Osteocyte (in vitro differentiated cells): ENCODE data around the gene TRMT112. TPM values are rescaled to one million over a fixed set of nuclear protein-coding genes. Genes with fewer than 3 reads are reported as not detected.

Experiments used
- DNase-seq: peaks from one replicate; pipeline ENCODE4 v3.0.0; 2021; ENCODE audit warnings: mixed read lengths; ENCODE audit not compliant: unreplicated experiment; ENCODE audit errors: extremely low spot score
- H3K27ac Mint-ChIP-seq: one replicate; pipeline ENCODE4 v1.8.0; 2021; ENCODE audit warnings: mild to moderate bottlenecking, mixed read lengths; ENCODE audit not compliant: unreplicated experiment
- H3K27me3 Mint-ChIP-seq: one replicate; pipeline ENCODE4 v1.8.0; 2021; ENCODE audit warnings: mixed read lengths; ENCODE audit not compliant: unreplicated experiment
- H3K36me3 Mint-ChIP-seq: one replicate; pipeline ENCODE4 v1.8.0; 2021; ENCODE audit warnings: mixed read lengths; ENCODE audit not compliant: unreplicated experiment
- H3K4me1 Mint-ChIP-seq: one replicate; pipeline ENCODE4 v1.8.0; 2021; ENCODE audit warnings: mixed read lengths; ENCODE audit not compliant: unreplicated experiment
- H3K4me3 Mint-ChIP-seq: one replicate; pipeline ENCODE4 v1.8.0; 2021; ENCODE audit warnings: mild to moderate bottlenecking, moderate library complexity, mixed read lengths; ENCODE audit not compliant: unreplicated experiment
- H3K9me3 Mint-ChIP-seq: one replicate; pipeline ENCODE4 v1.8.0; 2021; ENCODE audit warnings: mixed read lengths; ENCODE audit not compliant: unreplicated experiment
- total RNA-seq: library from RNA; stranded (reverse); gene quantifications from 2 replicates; pipeline ENCODE4 v1.2.1, GENCODE V29; 2021
- TF ChIP-seq, protein P1 (sequence below): fragments of 200-600 bp; sonication (generic); IDR thresholded peaks from 2 replicates; pipeline ENCODE4 v1.5.0; 2021; ENCODE audit warnings: antibody characterized with exemption, mild to moderate bottlenecking, moderate library complexity

Gene TRMT112
- total RNA-seq, 1 donor from 2014 or later: 159 TPM

DNA sequence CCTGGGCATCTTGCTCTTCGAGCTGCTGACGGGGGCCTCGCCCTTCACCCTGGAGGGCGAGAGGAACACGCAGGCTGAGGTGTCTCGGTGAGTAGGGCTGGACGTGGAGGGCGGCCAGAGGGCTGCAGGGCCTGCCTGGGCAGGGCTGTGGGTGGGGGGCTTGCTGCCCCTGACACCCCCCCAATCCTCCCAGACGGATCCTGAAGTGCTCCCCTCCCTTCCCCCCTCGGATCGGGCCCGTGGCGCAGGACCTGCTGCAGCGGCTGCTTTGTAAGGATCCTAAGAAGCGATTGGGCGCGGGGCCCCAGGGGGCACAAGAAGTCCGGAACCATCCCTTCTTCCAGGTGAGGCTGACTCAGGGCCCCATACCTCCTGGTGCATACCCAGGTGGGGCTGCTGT lies 44.3 kb upstream of the TRMT112 start:
- H3K4me1 Mint-ChIP-seq: peaks cover 30% of the 10 kb centered on the region
- H3K27me3 Mint-ChIP-seq: no peaks in the 10 kb centered on the region
- H3K36me3 Mint-ChIP-seq: peaks cover 25% of the 10 kb centered on the region
- H3K27ac Mint-ChIP-seq: no peak overlapping the region
- TF ChIP-seq, protein P1, sequence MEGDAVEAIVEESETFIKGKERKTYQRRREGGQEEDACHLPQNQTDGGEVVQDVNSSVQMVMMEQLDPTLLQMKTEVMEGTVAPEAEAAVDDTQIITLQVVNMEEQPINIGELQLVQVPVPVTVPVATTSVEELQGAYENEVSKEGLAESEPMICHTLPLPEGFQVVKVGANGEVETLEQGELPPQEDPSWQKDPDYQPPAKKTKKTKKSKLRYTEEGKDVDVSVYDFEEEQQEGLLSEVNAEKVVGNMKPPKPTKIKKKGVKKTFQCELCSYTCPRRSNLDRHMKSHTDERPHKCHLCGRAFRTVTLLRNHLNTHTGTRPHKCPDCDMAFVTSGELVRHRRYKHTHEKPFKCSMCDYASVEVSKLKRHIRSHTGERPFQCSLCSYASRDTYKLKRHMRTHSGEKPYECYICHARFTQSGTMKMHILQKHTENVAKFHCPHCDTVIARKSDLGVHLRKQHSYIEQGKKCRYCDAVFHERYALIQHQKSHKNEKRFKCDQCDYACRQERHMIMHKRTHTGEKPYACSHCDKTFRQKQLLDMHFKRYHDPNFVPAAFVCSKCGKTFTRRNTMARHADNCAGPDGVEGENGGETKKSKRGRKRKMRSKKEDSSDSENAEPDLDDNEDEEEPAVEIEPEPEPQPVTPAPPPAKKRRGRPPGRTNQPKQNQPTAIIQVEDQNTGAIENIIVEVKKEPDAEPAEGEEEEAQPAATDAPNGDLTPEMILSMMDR: no peak
- no peak for DNase-seq
- no peak overlapping the region for H3K4me3 Mint-ChIP-seq
- H3K9me3 Mint-ChIP-seq: no peaks in the 10 kb centered on the region

DNA sequence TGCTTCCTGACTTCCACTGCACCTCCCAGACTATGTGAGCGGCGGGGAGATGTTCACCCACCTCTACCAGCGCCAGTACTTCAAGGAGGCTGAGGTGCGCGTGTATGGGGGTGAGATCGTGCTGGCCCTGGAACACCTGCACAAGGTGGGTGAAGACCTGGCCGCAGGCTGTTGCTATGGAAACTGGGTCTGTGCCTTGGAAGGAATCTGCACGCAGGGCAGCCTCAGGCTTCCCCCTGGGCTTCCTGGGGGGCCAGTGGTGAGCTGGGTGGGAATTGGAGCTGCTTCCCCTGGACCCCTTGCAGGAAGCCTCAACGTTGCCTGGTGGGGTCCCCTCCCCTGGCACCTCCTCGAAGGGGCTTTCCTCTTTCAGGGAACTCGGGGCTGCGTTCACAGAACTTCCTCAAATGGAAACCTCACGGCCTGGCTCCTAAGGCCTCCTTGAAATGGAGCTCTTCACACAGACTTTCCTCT lies 43.1 kb upstream of the TRMT112 start:
- no peaks in the 10 kb centered on the region for H3K27me3 Mint-ChIP-seq
- TF ChIP-seq, protein P1: no peak
- peaks cover 32% of the 10 kb centered on the region for H3K4me1 Mint-ChIP-seq
- no peak for DNase-seq
- H3K27ac Mint-ChIP-seq: no peak overlapping the region
- peaks cover 19% of the 10 kb centered on the region for H3K36me3 Mint-ChIP-seq
- H3K9me3 Mint-ChIP-seq: no peaks in the 10 kb centered on the region
- H3K4me3 Mint-ChIP-seq: peak overlapping the region; percentile 82

DNA sequence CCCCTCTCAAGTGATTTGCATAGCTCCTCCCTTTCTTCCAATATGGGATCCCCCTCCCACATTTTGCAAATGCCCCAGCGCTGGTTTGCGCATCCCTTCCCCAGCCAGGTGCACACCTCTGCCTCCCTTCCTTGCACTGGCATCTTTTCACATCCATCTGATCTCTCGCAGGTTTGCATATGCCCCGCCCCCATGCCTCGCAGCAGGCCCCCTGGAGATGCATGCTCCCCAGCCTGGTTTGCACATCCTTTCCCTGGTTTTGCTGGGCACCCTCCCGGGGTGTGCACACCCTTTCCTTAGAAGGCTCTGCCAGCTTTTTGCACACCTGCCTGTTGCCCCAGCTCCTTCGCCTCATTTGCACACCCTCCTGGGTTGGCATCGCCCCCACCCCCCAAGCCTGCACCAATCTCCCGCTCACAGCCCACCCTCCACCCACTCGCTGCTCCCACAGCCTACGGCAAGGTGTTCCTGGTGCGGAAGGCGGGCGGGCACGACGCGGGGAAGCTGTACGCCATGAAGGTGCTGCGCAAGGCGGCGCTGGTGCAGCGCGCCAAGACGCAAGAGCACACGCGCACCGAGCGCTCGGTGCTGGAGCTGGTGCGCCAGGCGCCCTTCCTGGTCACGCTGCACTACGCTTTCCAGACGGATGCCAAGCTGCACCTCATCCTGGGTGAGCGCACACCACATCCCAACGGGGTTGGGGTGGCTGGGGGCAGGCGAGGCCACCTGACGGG lies 42.5 kb upstream of the TRMT112 start:
- Mint-ChIP-seq H3K4me3 (peak overlapping the region; percentile 82), H3K9me3 (no peaks in the 10 kb centered on the region), H3K27me3 (no peaks in the 10 kb centered on the region), H3K27ac (peak overlapping the region; percentile 75), H3K36me3 (peaks cover 17% of the 10 kb centered on the region), H3K4me1 (peaks cover 38% of the 10 kb centered on the region)
- no peak for DNase-seq
- TF ChIP-seq, protein P1: no peak

DNA sequence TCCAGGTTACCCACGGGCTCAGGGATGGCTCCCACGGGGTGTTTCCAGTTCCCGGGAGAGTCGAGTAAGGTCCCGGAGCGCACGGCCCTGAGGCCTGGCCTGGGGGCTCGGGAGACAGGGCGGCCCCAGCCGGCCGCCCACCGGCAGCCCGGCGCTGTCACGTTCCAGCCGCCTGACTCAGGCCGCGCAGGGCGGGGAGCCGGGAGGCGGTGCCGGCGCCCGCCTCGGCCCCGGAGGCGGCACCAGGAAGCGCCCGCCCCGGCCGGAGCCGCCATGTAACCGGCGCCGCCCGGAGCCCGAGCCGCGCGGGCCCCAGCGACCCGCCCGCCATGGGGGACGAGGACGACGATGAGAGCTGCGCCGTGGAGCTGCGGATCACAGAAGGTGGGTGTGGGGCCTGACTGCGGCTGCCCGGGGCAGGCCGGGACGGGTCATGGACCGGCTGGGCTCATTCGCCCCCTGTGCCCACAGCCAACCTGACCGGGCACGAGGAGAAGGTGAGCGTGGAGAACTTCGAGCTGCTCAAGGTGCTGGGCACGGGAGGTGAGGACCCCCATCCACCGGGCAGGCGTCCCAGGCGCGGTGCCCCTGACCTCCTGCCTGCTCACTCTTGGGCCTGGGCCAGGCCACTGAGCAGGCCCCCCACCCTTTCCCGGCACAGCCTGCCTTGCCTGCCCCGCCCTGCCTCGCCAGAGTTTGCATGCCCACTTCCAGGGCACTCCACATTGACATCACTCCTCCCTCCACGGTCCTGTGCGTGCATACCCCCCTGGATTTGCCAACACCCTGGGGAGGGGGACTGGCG lies 41.8 kb upstream of the TRMT112 start, which contains the start of gene RPS6KA4:
RPS6KA4 (plus strand) TSS at position 256 of the 805 bp plus-strand sequence; CDS start at position 330, 74 bp downstream.
- DNase-seq: no peak
- H3K9me3 Mint-ChIP-seq: no peaks in the 10 kb centered on the region
- TF ChIP-seq, protein P1: no peak

DNA sequence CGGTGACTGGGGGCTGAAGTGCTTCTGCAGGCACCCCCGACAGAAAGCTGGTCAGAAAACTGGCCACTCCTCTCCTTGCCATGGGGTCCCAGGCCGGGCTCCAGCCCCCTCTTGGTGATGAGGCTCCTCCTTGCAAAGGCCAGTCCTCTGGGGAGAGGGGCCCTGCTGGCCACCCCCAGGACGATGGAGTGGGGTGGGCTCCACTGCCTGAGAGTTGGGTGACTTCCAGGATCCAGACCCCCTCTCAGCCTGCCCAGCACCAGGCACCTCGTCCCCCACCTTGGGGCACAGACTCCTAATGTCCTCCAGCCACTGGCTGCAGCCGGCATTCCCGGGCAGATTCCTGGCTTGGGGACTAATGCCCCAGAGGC lies 41.2 kb upstream of the TRMT112 start:
- Mint-ChIP-seq H3K27me3 (no peaks in the 10 kb centered on the region), H3K4me1 (peaks cover 39% of the 10 kb centered on the region), H3K27ac (peak overlapping the region; percentile 62), H3K36me3 (peaks cover 11% of the 10 kb centered on the region), H3K9me3 (no peaks in the 10 kb centered on the region), H3K4me3 (peak overlapping the region; percentile 50)
- TF ChIP-seq, protein P1: no peak
- DNase-seq: no peak

More for the DNA sequence above, 41.8 kb upstream of the TRMT112 start, which contains the start of gene RPS6KA4:
- Mint-ChIP-seq H3K4me3 (peak within 1 kb of the TSS; percentile 82), H3K36me3 (peaks cover 13% of the 10 kb centered on the region), H3K27ac (peak within 1 kb of the TSS; percentile 75), H3K27me3 (no peaks in the 10 kb centered on the region), H3K4me1 (peaks cover 39% of the 10 kb centered on the region)
